ENCODE measurements around the gene EZR.

The EZR gene

DNA sequence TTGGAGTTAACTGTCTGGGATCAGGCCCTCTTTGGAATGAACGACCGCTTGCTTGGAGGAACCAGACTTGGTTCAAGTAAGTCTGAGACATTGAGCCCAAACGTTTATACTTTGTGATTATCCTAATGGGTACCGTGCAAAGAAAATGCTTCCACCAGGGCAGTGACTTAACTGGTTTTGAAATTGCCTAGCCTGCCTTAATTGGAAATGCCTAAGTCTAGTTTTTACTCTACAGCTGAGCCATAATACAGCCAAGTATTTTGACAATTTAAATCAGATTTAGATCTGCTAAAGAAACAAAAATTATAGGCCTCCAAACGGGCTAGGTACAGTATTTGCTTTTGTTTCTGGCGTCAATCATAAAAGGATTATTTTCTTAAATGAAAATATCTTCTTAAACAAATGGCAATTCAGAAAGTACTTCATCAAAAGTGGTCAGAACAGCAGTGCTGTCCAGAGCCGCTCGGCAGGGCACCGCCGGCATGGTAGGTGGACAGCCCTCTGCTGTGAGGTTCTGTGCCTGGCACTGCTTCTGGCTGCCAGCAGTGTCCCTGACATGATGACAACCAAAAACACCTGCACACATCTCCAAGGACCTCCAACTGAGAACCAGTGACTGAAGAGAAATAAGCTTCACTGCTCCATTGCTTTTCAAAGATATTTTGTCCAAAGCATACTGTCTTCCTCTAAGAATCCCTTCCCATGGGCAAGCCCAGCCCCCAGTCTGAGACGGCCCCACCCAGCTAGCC is 55.6 kb downstream of the EZR start:
- DNase-seq (ENCODE audit: low read depth in 3 of 3, low spot score in 1 of 3): no peak

DNA sequence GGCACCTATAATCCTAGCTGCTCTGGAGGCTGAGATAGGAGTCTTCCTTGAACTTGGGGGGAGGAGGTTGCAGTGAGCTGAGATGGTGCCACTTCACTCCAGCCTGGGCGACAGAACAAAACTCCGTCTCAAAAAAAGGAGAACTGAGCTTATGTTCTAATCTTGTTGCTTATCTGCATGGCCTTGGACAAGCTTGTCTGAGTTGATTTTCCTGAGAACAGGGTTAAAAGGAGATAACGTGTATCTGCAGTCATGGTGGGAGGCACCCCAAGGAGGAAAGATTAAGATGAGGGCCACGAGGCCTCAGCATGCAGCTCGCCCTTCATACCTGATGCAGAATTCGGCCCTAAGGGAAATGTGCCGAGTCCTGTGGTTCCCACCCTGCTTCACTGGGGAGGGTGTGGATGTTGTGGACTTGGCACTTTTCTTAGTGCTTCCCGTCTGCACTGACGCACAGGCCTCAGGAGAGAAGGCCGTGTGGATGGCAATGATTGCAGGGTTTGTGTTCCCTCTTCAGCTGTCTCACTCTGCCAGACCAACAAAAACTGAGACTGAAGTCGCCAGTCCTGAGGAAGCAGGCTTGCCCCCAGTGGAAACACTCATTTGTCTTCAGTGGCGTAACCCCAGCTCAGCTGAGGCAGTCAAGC is 56.3 kb downstream of the EZR start:
- no peak for DNase-seq (ENCODE audit: low read depth in 3 of 3, low spot score in 1 of 3)

DNA sequence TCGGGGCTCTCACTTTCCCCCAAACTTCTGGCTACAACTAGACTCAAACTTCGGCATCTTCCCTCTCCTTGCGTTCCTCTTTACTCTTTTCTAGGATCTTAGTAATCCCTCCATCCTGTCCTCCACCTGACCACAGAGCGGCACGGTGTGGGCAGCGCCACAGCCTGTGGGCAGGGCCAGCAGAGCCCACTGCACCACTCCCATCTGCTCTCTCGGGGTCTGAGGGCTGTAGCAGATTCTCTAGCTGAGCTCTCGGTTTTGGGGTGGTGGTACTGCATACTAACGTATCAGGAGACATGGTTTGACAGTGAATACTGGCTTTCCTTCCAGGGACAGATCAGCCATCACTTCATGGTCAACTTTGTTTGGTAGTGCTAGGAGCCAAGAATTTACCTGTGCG is 57.4 kb downstream of the EZR start:
- no peak for DNase-seq (ENCODE audit: low read depth in 3 of 3, low spot score in 1 of 3)

DNA sequence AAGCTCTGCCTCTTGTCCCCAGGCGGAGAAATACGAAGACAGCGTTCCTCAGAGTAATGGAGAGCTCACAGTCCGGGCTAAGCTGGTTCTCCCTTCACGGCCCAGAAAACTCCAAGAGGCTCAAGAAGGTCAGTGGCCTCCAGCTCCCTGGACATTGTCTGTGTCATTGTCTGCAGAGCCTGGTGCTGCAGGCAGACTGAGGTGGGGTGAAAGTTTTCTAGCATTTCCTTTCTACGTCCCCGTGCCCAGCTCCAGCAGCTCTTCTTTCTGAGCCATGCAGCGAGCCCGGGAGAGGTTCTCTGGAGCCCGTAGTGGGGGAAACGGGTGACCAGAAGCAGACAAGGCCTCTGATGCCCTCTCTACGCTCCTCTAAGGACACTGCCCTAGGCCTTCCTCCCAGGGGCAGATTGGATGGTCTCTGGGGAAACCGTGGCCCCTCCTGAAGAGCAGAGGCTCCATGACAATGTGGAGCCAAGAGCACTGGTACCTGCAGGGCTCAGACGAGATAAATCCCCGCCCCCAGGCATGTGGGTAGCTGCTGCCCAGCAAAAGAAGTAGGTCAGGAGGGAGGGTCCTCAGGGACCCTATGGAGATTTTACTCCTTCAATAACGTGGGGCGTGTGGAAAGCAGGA is 58.4 kb downstream of the EZR start:
- DNase-seq (ENCODE audit: low read depth in 3 of 3, low spot score in 1 of 3): no peak

DNA sequence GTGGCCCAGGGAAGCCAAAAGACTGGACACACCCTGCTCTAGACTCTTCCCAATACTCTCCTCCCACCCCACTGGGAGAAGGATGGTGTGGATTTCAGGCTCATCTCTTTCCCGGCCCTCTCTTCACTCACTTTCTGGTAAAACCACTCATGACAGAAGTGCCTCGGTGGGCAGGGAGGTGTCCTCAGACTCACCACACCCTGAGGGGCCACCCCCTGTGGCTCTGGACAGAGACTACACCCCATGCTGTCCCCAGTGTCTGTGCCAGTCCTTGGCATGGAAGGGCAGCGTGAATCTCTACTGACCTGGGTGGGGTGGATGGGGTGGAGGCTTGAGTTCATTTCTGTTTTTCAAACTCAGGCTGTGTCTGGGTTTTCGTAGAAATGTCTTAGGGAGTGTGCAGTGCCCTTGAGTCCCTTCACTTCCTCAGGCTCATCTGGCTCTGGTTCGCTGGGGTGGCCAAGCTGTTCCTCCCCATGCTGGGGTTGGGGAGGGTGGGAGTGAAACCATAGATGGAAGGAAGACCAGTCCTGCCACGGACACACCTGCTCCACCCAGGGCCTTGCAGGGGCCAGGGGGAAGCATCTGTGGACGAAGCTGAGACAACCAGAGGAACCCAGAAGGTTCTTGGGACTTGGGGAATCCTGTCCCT is 59.1 kb downstream of the EZR start:
- DNase-seq (ENCODE audit: low read depth in 3 of 3, low spot score in 1 of 3): no peak

DNA sequence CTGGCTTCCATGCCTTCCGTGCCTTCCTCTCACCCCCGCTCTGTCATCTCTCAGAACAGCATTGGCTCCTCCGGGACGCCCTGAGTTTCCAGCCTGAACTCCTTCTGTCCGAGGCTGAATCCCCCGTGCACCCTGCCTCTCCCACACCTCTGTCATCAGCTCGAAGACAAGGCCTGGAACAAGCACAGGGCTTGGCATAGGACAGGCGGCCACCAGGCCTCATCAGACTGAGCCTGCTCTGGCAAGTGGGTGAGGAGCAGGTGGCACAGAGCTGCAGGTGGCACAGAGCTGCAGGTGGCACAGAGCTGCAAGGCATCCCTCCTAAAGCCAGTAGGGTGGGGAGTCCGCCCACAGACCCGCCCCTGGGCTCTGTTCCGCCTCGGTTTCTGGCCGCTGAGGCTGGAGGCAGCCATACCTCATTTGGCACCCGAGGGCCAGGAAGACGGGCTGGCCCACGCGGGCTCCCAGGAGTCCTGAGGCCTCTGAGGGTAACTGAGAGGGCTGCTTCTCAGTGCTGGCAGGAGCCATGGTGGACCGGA is 60.2 kb downstream of the EZR start:
- no peak for DNase-seq (ENCODE audit: low read depth in 3 of 3, low spot score in 1 of 3)

DNA sequence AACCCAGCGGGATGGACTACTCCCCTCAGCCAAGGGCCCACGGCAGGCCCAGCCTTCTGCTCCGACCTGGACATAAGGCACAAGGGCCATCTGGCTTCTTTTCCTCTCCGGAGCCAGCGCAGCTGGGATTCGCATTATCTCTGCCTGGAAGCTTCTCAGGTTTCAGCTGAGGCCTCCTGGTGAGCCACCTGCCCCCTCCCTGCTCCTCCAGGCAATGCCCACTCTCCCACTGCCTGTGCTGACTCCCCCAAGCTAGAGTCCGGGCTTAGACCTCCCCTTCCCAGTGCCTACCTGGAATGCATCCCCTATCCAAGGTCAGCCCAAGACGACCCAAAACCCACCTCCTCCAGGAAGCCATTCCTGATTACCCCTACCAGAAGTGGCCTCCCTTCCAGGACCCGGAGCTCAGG is 60.7 kb downstream of the EZR start:
- DNase-seq (ENCODE audit: low read depth in 3 of 3, low spot score in 1 of 3): no peak

DNA sequence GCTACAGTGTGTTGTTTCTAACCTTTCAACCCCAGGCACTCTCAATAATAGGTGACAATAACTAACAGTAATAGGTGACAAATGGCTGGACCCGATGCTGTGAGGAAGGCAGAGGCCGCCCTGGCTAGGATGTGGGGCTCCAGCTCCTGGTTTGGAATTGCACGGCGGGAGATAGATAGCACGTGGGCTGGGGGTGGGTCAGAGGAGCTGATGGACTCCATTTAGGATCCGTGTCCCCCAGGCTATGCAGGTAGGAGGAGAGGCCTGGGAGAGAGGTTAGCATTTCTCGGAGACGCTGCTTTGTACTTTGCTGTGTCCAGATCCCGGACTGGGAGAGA is 61.4 kb downstream of the EZR start:
- DNase-seq (ENCODE audit: low read depth in 3 of 3, low spot score in 1 of 3): no peak

DNA sequence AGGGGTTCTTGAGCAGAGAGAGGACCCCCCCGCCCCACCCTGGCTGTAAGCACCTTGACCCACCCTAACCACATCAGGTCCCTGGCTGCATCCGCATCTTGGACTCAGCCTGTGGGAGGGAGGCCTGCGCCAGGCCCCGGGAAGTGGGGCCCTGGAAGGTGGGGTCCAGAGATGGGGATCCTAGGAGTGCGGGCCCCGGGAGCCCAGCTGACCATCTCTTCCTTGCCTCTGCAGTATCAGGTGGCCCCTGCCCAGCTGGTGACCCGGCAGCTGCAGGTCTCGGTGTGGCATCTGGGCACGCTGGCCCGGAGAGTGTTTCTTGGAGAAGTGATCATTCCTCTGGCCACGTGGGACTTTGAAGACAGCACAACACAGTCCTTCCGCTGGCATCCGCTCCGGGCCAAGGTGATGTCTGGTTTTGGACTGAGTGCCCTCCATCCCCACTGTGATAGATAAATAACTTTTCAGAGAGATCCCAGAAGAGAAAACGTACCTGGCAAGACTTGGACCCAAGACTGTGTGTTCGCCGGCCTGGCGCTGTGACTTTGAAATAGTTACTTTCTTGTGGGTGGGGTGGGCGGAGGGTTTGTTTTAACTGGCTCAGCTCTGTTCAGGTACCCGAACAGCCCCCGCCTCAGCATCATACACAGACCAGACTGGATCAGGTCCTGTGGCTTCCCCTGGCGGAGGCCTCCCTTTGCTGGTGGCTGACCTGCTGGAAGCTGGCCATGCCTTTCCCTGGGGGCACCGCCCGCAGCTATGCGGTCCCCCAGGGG is 62.0 kb downstream of the EZR start:
- DNase-seq (ENCODE audit: low read depth in 3 of 3, low spot score in 1 of 3): no peak

DNA sequence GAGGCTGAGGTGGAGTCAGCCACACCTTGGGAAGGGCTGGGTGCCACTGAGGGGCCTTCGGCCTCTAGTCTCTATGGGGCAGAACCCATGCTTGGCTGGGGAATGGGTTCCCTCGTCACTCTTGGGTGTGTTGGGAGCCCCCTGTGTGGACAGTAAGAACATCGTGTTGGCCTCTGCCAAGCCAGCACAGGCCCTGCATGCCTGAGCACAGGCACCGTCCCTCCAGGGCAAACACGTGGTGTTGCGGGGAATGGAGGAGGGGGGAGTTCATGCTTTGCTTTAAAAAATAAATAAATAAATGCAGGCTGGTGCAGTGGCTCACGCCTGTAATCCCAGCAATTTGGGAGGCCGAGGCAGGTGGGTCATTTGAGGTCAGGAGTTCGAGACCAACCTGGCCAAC is 63.0 kb downstream of the EZR start:
- no peak for DNase-seq (ENCODE audit: low read depth in 3 of 3, low spot score in 1 of 3)

DNA sequence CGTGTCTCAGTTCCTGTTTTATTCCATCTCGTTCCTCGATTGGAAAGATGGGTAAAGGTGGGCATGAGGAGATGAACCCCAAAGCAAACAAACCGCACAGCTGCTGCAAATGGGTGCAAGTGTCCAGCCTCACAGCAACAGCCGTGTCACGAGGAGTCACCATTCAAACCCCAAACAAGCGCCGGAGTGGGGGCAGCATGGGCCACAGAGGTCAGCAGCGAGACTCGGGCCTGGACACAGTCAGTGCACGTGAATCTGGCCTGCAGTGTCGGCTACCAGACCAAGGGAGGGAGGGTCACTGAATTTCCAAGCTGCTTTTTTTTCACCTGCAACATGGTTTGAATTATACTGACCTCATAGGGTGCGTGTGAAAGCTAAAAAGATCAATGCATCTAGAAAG is 63.5 kb downstream of the EZR start:
- no peak for DNase-seq (ENCODE audit: low read depth in 3 of 3, low spot score in 1 of 3)

DNA sequence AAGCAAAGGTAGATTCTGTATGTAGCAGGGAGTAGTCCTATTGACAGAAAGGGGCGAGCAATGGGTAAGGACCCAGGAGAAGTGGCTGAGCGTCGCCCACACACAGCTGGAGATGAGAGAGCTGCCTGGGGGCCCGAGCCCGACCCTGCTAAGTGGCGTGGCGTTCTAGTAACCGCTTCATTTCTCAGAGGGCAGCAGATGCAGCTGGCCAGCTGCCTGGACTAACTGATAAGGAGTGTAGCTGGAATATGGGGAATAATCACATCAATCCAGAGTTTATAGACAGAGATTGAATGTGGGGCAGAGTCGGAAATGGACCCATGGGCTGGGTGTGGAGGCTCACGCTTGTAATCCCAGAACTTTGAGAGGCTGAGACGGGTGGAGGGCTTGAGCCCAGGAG is 64.4 kb downstream of the EZR start:
- no peak for DNase-seq (ENCODE audit: low read depth in 3 of 3, low spot score in 1 of 3)

DNA sequence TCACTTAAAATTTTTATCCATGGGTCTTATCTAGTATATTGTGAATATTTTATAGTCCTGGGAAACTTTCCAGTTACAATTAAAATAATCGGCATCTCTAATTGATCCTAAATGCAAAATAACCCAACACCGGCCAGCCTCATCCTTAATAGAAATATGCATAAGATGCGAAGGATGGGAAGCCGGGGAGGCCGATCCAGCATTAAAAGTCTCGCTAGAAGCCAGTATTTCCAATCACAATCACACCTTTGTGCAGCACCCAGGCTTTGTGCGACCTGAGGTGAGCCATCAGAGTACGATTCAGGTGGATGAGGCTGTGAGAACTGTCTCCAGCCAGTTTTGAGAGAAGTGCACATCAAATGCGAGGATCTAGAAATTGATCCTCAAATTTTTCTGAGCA is 65.4 kb downstream of the EZR start:
- DNase-seq (ENCODE audit: low read depth in 3 of 3, low spot score in 1 of 3): no peak

DNA sequence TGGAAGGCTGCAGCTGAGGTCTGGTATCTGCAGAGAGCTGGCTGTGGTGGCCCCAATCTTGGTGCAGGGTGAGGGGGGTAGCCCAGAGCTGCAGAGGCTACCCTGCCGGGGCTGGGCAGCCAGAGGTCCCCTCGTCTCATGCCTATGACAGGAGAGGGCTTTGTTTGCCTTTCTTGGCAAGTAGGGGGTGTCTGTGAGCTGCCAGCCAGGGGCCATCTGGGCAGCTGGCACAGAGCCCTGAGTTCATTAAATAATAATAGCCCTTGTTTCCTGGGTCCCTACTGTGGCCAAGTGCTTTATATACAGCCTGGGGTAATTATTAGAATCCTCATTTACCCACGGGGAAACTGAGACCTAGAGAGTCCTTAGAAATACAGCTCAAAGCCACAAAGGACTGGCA is 66.6 kb downstream of the EZR start:
- no peak for DNase-seq (ENCODE audit: low read depth in 3 of 3, low spot score in 1 of 3)

DNA sequence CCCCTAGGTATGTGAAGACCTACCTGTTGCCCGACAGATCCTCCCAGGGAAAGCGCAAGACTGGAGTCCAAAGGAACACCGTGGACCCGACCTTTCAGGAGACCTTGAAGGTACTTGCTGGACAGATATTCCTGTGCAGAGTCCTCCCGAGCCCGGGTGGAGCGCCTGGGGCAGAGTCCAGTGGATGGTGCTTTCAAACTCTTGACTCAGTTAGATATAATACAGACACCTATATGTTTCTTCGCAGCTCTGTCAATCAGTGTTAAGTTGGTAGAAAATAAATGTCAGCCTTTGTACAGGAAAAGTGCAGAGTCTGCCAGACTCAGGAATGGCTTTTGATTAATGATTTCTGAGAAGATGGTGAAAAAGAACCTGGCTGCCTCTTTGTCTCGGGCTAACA is 67.2 kb downstream of the EZR start:
- DNase-seq (ENCODE audit: low read depth in 3 of 3, low spot score in 1 of 3): no peak

DNA sequence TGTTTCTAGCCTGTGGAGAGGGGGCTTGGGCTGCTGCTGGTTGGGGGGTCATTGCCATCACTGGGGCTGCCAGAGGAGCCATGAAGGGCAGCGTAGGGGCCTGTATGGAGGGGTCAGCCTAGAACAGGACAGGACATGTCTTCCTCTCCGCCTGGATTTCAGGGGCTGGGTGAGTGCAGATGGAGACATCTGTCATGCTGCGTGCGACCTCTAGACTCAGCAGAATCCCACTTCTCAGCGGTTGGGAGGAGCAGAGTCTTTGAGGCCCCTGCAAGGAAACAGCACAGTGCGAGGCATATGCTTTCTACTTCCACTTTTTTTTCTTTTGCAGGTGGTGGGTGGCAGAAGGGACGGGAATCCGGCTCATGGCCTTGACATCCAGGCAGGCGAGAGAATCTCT is 67.9 kb downstream of the EZR start:
- DNase-seq (ENCODE audit: low read depth in 3 of 3, low spot score in 1 of 3): no peak

DNA sequence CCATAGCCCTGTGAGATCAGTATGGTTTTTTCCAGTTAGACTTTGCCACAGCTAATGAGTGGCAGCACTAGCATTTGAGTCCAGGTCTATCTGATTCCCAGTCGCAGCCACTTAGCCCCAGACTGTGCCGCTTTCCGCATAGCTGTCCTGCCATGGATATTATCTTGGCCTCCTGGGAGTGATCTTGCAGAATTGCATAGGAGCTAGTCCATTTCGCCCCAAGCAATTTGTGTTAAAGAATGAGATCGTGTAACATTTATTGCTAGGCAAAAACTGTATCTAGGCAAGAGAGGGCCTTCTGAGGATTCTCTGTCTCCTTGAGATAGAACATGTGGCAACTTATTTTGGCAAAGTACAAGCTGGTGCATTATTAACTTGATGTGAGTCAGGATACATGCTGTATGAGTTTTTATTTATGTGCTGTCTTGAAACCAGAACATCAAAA is 74.2 kb downstream of the EZR start:
- no peak for DNase-seq (ENCODE audit: low read depth in 3 of 3, low spot score in 1 of 3)

DNA sequence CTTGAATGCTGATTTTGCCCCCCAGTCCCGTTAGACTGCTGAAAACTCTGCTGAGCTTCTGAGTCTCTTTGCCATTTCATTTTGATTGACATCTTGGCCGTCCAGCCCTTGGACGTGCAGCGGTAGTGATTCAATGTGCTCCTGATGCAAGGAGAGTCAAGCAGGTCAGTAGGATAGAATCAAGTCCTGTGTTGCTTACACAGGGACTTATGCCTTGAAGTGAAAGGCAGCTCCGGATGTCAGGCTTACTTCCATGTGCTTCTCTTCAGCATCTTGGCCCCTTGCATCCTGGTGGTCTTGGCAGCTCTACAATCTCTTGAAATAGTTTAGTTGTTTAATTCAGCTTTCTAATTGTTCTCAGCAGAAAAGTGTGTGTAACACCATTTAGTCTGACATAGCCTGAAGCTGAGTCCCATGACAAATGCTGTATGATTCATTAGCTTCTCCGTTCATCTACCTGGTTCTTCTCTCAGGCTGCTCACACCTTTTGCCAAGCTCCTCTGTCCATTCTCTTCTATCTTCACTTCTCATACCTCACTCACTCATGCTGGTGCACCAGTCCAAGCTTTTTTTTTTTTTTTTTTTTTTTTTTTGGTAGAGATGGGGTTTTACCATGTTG is 76.0 kb downstream of the EZR start:
- DNase-seq (ENCODE audit: low read depth in 3 of 3, low spot score in 1 of 3): no peak

DNA sequence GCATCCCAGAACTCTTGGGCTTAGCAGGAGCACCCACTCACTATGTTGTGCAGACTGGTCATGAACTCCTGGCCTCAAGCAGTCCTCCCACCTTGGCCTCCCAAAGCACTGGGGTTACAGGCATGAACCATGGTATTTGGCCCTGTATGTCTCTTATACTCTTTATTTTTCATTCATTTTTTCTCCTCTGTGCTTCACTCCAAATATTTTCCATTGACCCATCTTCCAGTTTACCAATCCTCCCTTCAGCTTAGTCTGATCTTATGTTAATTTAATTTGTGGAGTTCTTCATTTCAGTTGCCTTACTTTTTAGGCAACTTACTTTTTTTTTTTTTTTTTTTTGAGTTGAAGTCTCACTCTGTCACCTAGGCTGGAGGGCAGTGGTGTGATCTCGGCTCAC is 79.5 kb downstream of the EZR start:
- no peak for DNase-seq (ENCODE audit: low read depth in 3 of 3, low spot score in 1 of 3)

DNA sequence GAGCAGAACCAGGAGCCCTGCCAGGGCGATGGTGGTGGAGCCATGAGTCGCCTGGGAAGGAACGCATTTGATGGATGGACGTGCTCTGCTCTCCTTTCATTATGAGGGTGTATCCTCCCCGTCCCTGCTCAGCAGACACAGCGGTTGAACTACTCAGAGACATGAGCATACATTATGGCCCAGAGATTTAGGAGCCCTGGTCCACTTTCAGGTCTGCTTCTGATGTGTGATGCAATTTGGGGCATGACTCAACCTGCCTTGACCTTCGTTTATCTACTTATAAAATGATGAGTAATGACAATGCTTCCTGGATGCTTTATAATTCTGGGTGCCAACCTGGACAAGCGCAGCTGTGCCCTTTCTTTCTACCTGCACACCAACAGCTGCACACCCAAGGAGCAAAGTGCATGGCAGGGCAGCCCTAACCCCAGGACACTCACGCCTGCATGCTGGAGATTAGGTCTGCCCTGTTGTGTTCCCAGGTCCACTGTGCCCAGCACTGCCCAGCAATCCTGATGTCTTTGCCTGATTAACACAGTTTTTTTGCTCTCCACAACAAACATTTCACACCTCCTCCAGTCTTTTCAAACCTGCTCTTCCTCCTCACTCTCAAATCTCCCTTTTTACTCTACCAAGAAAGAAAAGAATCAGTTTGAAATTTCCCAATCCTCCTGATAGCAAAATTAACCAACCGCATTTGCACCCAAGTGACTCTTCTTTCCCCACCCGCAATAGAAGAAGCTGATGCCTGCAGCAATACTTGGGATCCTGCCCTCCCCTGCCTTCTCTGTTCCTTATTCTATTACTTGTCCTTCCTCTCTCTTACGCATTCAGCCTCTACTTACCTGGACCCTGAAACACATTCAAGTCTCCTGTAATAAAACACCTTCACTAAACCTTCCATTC is 81.2 kb downstream of the EZR start:
- no peak for DNase-seq (ENCODE audit: low read depth in 3 of 3, low spot score in 1 of 3)

All from stimulated activated CD4-positive, alpha-beta T cell treated with anti-CD3 and anti-CD28 coated beads, TNF-alpha, amount 100 ng/mL, for 1 hour (primary cell).